ENCODE data around the gene SLC25A23.

Gene SLC25A23

DNA sequence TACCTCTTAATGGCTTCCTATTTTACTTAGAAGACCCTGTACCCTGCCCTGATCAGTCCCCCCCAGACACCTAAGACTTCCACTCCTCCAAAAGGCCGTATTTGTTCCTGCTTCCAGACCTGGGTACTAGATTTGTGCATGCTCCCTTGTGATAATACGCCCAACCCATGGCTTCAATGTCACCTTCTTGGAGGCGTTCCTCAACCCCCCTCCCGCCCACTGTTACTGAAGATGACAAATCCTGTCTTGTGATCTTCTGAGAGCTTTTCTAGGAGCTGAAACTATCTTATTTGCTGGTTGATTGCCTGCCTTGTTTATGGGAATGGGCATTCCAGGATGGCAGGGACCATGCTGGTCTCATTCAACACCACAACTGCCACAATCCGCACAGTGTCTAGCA, 9.4 kb downstream of the SLC25A23 start:
- Histone ChIP-seq H3K36me3 (ENCODE audit: insufficient read depth) (no peaks in the 10 kb centered on the region; the same call in 1 of the 2 replicates), H4K20me1 (ENCODE audit: insufficient read depth) (no peaks in the 10 kb centered on the region)
- TF ChIP-seq, protein P1, sequence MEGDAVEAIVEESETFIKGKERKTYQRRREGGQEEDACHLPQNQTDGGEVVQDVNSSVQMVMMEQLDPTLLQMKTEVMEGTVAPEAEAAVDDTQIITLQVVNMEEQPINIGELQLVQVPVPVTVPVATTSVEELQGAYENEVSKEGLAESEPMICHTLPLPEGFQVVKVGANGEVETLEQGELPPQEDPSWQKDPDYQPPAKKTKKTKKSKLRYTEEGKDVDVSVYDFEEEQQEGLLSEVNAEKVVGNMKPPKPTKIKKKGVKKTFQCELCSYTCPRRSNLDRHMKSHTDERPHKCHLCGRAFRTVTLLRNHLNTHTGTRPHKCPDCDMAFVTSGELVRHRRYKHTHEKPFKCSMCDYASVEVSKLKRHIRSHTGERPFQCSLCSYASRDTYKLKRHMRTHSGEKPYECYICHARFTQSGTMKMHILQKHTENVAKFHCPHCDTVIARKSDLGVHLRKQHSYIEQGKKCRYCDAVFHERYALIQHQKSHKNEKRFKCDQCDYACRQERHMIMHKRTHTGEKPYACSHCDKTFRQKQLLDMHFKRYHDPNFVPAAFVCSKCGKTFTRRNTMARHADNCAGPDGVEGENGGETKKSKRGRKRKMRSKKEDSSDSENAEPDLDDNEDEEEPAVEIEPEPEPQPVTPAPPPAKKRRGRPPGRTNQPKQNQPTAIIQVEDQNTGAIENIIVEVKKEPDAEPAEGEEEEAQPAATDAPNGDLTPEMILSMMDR (conservative IDR thresholded peaks at IDR 0.05; ENCODE audit: low read depth, low read length): no peak

DNA sequence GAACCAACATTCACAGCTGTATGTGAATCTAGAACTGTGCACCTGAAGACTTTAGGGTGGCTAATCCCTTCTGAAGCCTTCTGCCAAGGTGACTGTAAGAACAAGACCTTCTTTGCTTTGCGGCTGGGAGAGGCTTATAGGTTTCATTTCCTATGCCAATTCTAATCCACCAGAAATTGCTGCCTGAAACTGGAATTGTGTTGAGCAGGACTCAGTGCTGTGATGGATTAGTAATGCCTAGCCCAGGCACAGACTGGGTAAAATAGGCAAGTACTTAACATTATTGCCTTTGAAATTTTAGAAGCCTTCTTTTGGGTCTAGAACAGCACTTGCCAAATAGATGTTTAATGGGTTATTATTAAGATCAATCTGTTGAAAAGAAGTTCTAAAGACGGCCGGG, 11.5 kb downstream of the SLC25A23 start:
- Histone ChIP-seq H3K79me2 (ENCODE audit: insufficient read depth, low read depth) (no peaks in the 10 kb centered on the region), H3K27me3 (ENCODE audit: insufficient read depth, low read depth) (no peaks in the 10 kb centered on the region), H3K36me3 (ENCODE audit: insufficient read depth) (no peaks in the 10 kb centered on the region), H3K4me1 (ENCODE audit: low read depth, poor library complexity, severe bottlenecking) (no peaks in the 10 kb centered on the region), H3K27ac (no peak overlapping the region), H4K20me1 (ENCODE audit: insufficient read depth) (no peaks in the 10 kb centered on the region), H2AFZ (ENCODE audit: low read depth) (no peak overlapping the region), H3K4me3 (IDR thresholded peaks at IDR 0.05; ENCODE audit: insufficient read depth, low read depth, low read length) (no peak overlapping the region), H3K9ac (no peak overlapping the region), H3K4me2 (no peak overlapping the region)
- TF ChIP-seq, protein P1 (conservative IDR thresholded peaks at IDR 0.05; ENCODE audit: low read depth, low read length): no peak

More for the DNA sequence above, 9.4 kb downstream of the SLC25A23 start:
- H2AFZ ChIP-seq (ENCODE audit: low read depth): no peak overlapping the region
- no peak overlapping the region for H3K27ac ChIP-seq
- H3K4me3 ChIP-seq (IDR thresholded peaks at IDR 0.05; ENCODE audit: insufficient read depth, low read depth, low read length): no peak overlapping the region
- no peak overlapping the region for H3K9ac ChIP-seq
- H3K4me2 ChIP-seq: no peak overlapping the region
- H3K4me1 ChIP-seq (ENCODE audit: low read depth, poor library complexity, severe bottlenecking): no peaks in the 10 kb centered on the region
- no peaks in the 10 kb centered on the region for H3K27me3 ChIP-seq (ENCODE audit: insufficient read depth, low read depth)
- H3K79me2 ChIP-seq (ENCODE audit: insufficient read depth, low read depth): no peaks in the 10 kb centered on the region

DNA sequence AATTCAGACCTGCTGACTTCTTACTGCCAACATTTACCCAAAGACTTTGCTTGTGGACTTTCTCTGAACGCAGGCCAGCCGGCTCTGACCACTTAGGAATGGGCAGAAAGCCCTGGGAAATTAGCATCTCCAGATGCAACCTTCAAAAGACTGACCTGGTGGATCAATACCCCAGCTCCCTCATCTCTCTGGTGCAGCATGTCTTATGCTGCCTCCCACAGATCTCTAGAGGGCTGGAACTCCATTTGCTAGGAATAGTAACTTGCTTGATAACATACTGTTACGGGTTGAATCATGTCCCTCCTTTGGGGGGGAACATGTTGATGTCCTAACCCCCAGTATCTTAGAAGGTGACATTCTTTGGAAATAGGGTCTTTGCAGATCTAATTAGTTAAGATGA, 13.1 kb downstream of the SLC25A23 start:
- Histone ChIP-seq H3K79me2 (ENCODE audit: insufficient read depth, low read depth) (no peaks in the 10 kb centered on the region), H3K36me3 (ENCODE audit: insufficient read depth) (no peaks in the 10 kb centered on the region), H2AFZ (ENCODE audit: low read depth) (no peak overlapping the region), H3K27me3 (ENCODE audit: insufficient read depth, low read depth) (no peaks in the 10 kb centered on the region), H3K4me1 (ENCODE audit: low read depth, poor library complexity, severe bottlenecking) (no peaks in the 10 kb centered on the region), H3K9ac (no peak overlapping the region), H4K20me1 (ENCODE audit: insufficient read depth) (no peaks in the 10 kb centered on the region), H3K4me2 (no peak overlapping the region), H3K27ac (no peak overlapping the region), H3K4me3 (IDR thresholded peaks at IDR 0.05; ENCODE audit: insufficient read depth, low read depth, low read length) (no peak overlapping the region)
- TF ChIP-seq, protein P1 (conservative IDR thresholded peaks at IDR 0.05; ENCODE audit: low read depth, low read length): no peak

DNA sequence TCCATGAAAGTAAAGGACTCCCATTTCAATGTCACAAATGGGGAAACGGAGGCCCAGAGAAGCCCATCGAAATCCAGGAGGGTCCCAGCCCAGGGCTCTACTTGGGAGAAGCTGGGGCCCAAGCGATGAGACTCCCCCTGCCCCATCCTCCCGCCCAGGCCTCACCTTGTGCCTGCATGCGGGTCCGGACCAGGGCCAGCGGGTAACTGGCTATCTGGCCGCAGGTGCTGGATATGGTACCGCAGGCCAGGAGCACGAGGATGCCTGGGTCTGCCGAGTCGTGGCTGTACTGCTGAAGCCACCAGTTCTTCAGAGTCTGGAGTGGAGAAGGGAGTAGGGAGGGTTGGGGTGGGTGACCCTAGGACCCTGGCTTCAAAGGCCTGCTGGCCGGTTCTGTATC, 15.6 kb downstream of the SLC25A23 start:
- Histone ChIP-seq H3K4me3 (IDR thresholded peaks at IDR 0.05; ENCODE audit: insufficient read depth, low read depth, low read length) (no peak overlapping the region), H3K9ac (no peak overlapping the region), H3K27me3 (ENCODE audit: insufficient read depth, low read depth) (no peaks in the 10 kb centered on the region), H3K27ac (no peak overlapping the region), H3K4me2 (no peak overlapping the region), H2AFZ (ENCODE audit: low read depth) (no peak overlapping the region), H3K4me1 (ENCODE audit: low read depth, poor library complexity, severe bottlenecking) (no peaks in the 10 kb centered on the region), H3K36me3 (ENCODE audit: insufficient read depth) (no peaks in the 10 kb centered on the region), H3K79me2 (ENCODE audit: insufficient read depth, low read depth) (no peaks in the 10 kb centered on the region), H4K20me1 (ENCODE audit: insufficient read depth) (no peaks in the 10 kb centered on the region)
- TF ChIP-seq, protein P1 (conservative IDR thresholded peaks at IDR 0.05; ENCODE audit: low read depth, low read length): no peak
